Activated T-helper 1 cell treated with Interleukin-2 at 50 U/mL for 16 hours (primary cell): ENCODE measurements around the gene DLGAP3.

ENCODE experiments used
- DNase-seq: peaks from one replicate; pipeline ENCODE4 v3.0.0-alpha.2; 2020; ENCODE audit warnings: low read depth

Gene DLGAP3

GRCh38 chr1:34928699-34929496 is 552 bp downstream of the DLGAP3 start:
- DNase-seq, result no peak

DNA sequence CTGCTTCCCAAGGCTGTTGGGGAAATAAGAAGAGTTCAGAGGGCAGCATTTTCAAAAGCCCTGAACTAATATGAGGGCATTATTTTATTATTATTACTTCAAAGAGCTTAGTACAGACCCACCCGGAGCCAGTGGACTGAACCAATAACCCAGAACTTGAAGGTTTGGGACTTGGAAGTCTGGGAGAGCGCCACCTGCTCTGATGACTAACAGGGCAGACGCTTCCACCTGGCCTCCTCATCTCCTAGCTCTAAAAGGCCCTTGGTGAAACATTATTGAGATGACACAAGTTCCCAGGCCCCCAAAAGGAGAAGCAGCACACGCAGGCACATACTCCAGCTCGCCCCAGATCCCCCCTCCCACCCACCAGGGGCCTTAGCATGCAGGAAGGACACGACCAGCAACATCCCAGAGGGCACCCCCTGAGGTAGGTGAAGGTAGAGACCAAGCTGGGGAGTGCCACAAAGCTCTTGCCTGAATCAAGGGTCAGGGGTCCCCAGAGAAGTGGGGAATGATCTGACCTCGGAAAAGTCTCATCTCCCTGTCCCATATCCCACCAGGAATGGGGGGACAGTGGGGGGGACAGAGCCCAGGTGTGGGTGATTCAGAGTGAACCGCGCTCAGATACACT is 1.3 kb downstream of the DLGAP3 start:
- DNase-seq, result no peak

- DNase-seq, result no peak
Observed at GRCh38 chr1:34927316-34927715, 2.1 kb downstream of the DLGAP3 start.

DNA sequence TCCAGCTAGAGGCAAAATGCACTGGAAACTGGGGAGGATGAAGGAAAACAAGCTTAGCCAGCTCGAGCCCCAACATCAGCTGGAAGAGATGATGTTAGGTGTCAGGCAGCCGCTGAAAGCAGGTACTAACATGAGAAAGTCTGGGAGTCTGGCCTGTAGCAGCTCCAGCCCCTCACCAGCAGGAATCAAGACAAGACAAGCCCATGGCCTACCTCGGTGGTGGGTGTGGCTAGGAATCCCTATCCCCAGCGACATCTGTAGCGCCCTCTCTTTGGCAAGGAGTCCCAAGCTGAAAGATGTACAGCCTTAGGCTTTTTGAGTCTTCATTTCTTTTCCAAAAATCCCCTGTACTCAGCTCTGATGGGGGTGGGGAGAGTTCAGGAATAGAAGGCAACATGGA is 2.6 kb downstream of the DLGAP3 start:
- no peak for DNase-seq

- no peak for DNase-seq
Observed at GRCh38 chr1:34926156-34926555, 3.3 kb downstream of the DLGAP3 start.

DNA sequence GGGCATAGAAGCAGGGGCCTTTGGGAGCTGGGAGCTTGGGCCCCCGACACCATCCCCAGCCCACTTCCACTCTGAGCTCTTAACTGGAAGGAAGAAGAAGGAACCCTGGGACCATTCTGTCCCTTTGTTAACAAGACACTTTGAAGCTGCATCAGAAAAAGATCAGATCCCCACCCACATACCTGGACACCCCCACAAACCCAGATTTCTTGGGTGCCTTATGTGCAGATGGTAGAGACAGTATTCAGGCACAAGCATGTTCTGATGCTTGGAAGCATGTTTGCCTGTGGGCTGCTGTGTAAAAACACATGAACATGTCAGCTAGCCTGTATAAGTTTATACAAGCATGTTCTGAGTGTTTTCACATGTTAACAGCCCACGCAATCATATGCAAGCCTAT is 3.7 kb downstream of the DLGAP3 start:
- DNase-seq, result no peak

GRCh38 chr1:34924759-34925555 is 4.5 kb downstream of the DLGAP3 start:
- DNase-seq, result no peak

DNA sequence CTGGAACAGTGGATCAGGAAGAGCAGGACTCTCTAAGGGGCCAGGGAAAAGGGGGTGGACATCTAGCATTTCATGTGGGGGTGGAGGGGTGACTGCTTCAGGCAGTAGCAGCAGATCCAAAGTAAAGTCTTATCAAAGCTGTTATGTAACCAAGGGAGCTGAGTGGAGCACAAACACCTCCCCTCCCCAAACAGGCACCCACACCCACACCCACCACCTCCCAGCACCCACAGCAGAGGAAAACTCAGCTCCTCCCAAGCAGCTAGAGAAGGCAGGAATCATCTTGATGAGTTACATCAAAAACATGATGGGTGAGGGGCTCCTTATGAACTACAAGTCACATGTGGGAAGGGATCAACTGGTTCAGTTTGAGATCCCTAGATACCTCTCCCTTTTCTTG is 6.0 kb downstream of the DLGAP3 start:
- DNase-seq, result no peak

DNA sequence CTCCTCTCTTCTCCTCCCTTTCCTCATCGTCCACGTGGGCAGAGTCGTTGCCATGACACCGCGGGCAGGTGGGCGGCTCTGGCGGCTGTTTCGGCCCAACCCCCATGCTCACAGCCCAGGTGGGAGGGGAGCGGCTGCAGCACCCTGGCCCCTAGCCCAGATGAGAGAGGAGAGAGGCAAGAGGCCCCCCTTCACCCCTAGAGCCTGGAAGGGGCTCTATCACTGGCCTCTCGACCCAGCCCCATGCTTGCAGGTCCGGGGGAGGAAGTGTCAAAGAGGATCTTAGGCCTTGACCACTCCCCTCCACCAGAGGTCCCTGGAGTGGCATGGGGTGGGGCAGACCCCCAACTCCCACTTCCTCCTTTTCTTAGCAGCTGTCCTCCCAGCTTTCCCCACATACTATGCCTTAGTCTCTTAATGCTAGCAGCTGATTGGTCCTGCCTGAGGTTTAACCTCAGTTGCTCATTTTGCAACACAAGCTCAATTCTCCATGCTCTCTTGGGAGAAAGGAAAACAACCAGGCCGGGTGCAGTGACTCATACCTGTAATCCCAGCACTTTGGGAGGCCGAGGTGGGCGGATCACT is 10.4 kb downstream of the DLGAP3 start:
- no peak for DNase-seq

DNA sequence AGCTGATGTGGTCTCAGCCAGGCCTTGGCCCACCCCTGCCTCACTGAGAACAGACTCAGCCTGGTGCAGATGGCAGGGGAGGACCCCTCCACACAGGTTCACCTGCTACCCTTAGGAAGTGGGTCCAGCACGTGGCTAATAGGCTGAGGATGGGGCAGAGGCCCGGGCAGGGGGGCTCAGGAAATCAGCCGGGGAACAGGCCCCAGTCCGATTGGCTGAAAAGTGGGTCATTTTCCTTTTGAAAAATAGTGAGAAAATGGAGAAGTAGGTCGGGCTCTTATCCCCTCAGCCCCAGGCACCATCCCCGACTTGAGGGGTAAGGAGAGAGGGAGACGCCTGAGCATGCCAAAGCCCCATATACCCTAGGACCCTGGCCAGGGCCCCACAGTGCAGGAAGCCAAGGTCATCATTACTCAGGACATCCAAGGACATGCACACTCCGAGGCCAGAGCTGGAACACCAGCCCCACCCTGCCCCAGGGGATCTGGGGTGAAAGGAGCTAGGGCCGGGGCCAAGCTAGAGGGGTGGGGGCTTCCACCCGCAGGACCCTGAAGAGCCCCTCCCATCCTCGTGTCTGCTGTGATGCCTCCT is 11.0 kb downstream of the DLGAP3 start:
- DNase-seq, result no peak

DNA sequence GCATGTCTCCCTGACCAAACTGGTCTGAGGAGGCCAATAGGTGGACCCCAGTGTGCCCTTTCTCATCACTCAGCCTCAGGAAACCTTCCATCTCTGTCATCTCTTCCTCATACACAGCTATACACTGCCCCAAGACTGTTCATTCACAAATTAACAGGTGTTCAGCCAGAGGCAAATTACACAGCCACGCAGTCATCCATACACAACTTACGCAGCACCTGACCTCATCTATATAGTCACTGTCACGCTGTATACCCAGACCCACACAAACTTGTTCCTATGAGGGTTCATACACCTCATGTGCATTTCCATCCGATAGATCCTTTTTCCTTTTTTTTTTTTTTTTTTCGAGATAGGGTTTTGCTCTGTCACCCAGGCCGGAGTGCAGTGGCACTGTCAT is 12.4 kb downstream of the DLGAP3 start:
- DNase-seq, result no peak

GRCh38 chr1:34916104-34916503 is 13.3 kb downstream of the DLGAP3 start:
- DNase-seq, result no peak

DNA sequence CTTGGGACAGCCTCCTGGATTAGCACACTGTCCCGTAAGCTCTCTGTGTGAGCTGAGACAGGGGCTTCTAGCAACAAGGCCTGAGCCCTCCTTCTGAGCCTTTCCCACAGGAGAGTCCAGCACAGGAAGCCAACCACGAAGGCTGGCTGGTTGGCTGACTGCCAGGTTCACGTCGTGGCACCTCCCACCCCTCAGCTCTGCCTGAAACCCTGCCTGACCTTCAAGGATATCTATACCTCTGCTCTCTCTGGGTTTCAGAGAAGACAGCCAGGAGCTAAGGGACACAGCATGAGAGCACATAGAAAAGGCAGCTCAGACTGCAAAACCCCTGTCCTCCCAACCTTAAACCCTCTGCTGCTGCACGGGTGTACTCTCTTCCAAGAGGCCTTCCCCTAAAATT is 13.9 kb downstream of the DLGAP3 start:
- no peak for DNase-seq

DNA sequence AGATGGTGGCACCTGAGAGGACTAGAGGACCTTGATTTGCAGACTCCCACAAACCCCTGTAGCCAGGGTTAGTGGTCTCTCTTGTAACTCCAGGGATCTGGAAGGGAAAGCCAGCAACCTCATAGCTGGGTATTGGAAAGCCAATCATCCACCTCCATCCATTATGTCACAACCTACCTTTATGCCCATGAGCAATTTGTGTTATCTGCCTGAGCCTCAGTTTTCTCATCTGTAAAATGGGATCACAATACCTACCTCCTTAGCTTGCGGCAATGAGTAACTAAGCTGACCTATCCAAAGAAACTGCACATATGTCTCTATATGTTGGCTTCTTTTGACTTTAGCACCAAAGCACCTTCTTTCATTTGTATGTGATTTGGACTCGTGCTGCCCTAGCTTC is 14.5 kb downstream of the DLGAP3 start:
- no peak for DNase-seq

DNA sequence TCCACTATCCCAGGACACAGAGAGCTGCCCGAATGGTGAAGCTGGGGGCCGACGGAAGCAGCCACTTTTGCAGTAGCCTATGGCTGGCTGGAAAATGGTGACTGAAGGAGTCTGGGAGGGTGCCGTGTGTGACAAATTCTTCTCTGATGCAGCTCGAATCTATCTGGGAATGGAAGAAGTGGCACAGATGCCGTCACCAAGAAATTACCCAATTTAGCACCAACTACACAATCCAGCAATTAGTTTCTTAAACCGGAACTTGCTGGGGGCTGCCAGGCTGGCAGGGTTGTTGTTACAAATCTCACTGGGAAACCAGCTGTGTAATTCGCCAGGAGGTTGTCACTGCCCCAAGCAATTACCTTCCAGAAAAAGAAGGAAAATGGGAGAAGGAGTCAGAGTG is 18.0 kb downstream of the DLGAP3 start:
- no peak for DNase-seq

GRCh38 chr1:34910425-34910824 is 19.0 kb downstream of the DLGAP3 start:
- no peak for DNase-seq

- no peak for DNase-seq
Observed at GRCh38 chr1:34908369-34908768, 21.1 kb downstream of the DLGAP3 start.

DNA sequence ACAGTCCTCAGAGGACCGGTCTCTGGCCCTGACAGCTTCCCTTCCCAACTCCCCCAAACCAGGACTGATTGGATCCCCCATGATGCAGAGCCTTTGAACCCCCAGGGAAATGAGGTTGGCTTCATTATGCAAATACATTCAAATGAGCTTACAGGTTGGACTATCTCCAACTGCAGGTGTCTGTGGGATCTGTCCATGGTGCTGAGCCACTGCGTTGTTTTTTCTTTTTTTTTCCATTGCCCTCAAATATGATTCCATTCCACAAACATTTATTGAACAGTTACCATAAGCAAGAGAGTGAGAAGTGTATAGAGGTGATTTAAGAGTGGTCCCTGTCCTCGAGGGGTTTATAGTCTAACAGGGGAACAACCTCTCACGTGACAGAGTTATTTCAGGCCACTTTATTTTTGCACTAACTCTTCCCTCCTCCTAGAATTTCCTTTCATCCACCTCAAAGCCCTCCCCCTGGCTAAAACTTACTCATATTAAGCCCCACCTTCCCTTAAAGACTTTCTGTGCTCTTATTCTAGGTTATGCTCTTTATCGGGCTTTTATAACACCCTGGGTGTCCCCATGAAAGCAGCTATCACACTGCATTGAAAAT is 21.9 kb downstream of the DLGAP3 start:
- DNase-seq, result no peak

- no peak for DNase-seq
Observed at GRCh38 chr1:34906756-34907155, 22.7 kb downstream of the DLGAP3 start.

GRCh38 chr1:34906222-34906621 is 23.2 kb downstream of the DLGAP3 start:
- no peak for DNase-seq

- DNase-seq, result no peak
Observed at GRCh38 chr1:34905098-34905459, 24.4 kb downstream of the DLGAP3 start.
